HFFc6 (cell line): ENCODE data around the gene PBOV1. TPM values are rescaled to one million over a fixed set of nuclear protein-coding genes. Genes with fewer than 3 reads are reported as not detected.

Source experiments
- DNase-seq: peaks from one replicate; pipeline ENCODE4 v3.0.0-alpha.2; 2018
- H3K27ac Mint-ChIP-seq: 2 replicates; pipeline ENCODE4 v1.8.0; 2020; ENCODE audit warnings: mild to moderate bottlenecking, mixed read lengths
- H3K27me3 Mint-ChIP-seq: 2 replicates; pipeline ENCODE4 v1.8.0; 2021; ENCODE audit warnings: mild to moderate bottlenecking, moderate library complexity, mixed read lengths; ENCODE audit not compliant: insufficient read depth
- H3K36me3 Mint-ChIP-seq: 2 replicates; pipeline ENCODE4 v1.8.0; 2021; ENCODE audit warnings: low read depth, mixed read lengths
- H3K4me1 Mint-ChIP-seq: 2 replicates; pipeline ENCODE4 v1.8.0; 2020; ENCODE audit warnings: low read depth, mixed read lengths
- H3K4me3 Mint-ChIP-seq: 2 replicates; pipeline ENCODE4 v1.8.0; 2020; ENCODE audit warnings: mild to moderate bottlenecking, moderate library complexity, mixed read lengths
- H3K9me3 Mint-ChIP-seq: 2 replicates; pipeline ENCODE4 v1.8.0; 2020; ENCODE audit warnings: mild to moderate bottlenecking, mixed read lengths
- total RNA-seq, 6 experiments: library from RNA; stranded (reverse); fragmentation: NEBNext Ultra II Directional; extraction: Animal tissue kit (Norgen Biotek cat#: 25700); gene quantifications; 2 replicates in 1 of 6; 3 replicates in 5 of 6; pipeline ENCODE4 v1.2.3, GENCODE V29; 2021
- TF ChIP-seq, protein P1 (sequence below): fragments of 200-600 bp; sonication (generic); IDR thresholded peaks from 2 replicates; pipeline ENCODE4 v1.5.0; 2021; ENCODE audit warnings: antibody characterized with exemption, mild to moderate bottlenecking

Gene PBOV1
- total RNA-seq, 6 experiments from 2014 or later, result not detected

DNA sequence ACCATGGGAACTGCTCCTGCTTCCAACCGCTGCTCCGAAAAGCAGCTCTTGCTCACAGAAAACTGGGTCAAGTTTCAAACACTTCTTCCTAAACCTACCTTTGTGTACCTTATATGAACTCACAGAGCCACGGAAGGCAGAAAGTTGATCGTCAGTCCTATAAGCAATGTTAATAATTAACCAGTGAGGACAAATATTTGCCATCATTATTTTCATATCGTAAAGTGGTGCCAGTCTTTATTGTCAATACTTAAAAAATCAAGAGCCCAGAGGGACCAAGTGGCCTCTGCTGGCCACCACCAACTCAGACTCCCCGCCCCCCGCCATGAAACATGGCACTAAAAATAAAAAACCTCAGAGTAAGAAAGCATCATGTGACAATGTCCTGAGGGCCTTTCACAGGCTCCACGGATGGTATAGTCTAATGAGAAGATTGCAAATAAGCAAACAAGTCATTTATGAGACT, 9.1 kb upstream of the PBOV1 start:
- Mint-ChIP-seq H3K9me3 (no peaks in the 10 kb centered on the region), H3K36me3 (no peaks in the 10 kb centered on the region), H3K4me3 (no peak overlapping the region), H3K27ac (no peak overlapping the region), H3K27me3 (peaks cover 9% of the 10 kb centered on the region), H3K4me1 (no peaks in the 10 kb centered on the region)
- TF ChIP-seq, protein P1, sequence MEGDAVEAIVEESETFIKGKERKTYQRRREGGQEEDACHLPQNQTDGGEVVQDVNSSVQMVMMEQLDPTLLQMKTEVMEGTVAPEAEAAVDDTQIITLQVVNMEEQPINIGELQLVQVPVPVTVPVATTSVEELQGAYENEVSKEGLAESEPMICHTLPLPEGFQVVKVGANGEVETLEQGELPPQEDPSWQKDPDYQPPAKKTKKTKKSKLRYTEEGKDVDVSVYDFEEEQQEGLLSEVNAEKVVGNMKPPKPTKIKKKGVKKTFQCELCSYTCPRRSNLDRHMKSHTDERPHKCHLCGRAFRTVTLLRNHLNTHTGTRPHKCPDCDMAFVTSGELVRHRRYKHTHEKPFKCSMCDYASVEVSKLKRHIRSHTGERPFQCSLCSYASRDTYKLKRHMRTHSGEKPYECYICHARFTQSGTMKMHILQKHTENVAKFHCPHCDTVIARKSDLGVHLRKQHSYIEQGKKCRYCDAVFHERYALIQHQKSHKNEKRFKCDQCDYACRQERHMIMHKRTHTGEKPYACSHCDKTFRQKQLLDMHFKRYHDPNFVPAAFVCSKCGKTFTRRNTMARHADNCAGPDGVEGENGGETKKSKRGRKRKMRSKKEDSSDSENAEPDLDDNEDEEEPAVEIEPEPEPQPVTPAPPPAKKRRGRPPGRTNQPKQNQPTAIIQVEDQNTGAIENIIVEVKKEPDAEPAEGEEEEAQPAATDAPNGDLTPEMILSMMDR, result no peak
- no peak for DNase-seq

- H3K4me1 Mint-ChIP-seq, result no peaks in the 10 kb centered on the region
- no peak for DNase-seq
- TF ChIP-seq, protein P1, result no peak
- H3K27me3 Mint-ChIP-seq, result peaks cover 9% of the 10 kb centered on the region
- H3K36me3 Mint-ChIP-seq, result no peaks in the 10 kb centered on the region
- no peak overlapping the region for H3K4me3 Mint-ChIP-seq
- no peaks in the 10 kb centered on the region for H3K9me3 Mint-ChIP-seq
- no peak overlapping the region for H3K27ac Mint-ChIP-seq
Observed at GRCh38 chr6:138226700-138227315, 8.5 kb upstream of the PBOV1 start.

DNA sequence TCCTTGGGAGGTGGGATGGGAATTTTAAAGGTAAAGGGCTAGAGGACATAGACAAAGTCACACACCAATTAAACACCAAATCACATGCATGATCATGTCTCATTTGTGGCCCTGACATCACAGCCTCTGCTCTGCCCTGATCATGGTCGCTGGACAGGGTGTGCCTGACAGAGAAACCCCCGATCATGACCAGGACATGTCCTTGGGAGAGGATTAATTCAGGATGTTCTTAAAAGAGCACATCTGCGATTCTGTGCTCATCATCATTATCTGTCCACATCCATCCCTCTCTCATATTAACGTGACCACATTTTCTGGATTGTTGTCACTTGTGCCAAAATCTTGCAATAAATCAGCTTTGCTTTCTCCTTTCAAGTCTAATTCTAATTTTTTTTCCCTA, 7.7 kb upstream of the PBOV1 start:
- no peak for DNase-seq
- TF ChIP-seq, protein P1, result no peak
- Mint-ChIP-seq H3K4me3 (no peak overlapping the region), H3K9me3 (no peaks in the 10 kb centered on the region), H3K4me1 (no peaks in the 10 kb centered on the region), H3K36me3 (no peaks in the 10 kb centered on the region), H3K27me3 (peaks cover 9% of the 10 kb centered on the region), H3K27ac (no peak overlapping the region)

- DNase-seq, result no peak
- TF ChIP-seq, protein P1, result no peak
Observed at GRCh38 chr6:138222901-138223546, 4.7 kb upstream of the PBOV1 start.

GRCh38 chr6:138219901-138220300, 1.6 kb upstream of the PBOV1 start:
- Mint-ChIP-seq H3K4me3 (no peak overlapping the region), H3K9me3 (no peaks in the 10 kb centered on the region), H3K27ac (no peak overlapping the region), H3K27me3 (peaks cover 7% of the 10 kb centered on the region), H3K4me1 (no peaks in the 10 kb centered on the region), H3K36me3 (no peaks in the 10 kb centered on the region)
- TF ChIP-seq, protein P1, result no peak
- no peak for DNase-seq

More at GRCh38 chr6:138222901-138223546, 4.7 kb upstream of the PBOV1 start:
- no peaks in the 10 kb centered on the region for H3K4me1 Mint-ChIP-seq
- H3K4me3 Mint-ChIP-seq, result no peak overlapping the region
- peaks cover 9% of the 10 kb centered on the region for H3K27me3 Mint-ChIP-seq
- no peaks in the 10 kb centered on the region for H3K36me3 Mint-ChIP-seq
- no peaks in the 10 kb centered on the region for H3K9me3 Mint-ChIP-seq
- H3K27ac Mint-ChIP-seq, result no peak overlapping the region
